HCT116 (cell line): Measurements from ENCODE around the gene TACR2. TPM values are rescaled to one million over a fixed set of nuclear protein-coding genes. Genes with fewer than 3 reads are reported as not detected.

Experiments
- ATAC-seq: fragments of 200-7000 bp; cut with Tn5 transposase; 2 replicates; pipeline ENCODE4 v1.9.1; 2020; ENCODE audit warnings: mild to moderate bottlenecking, moderate library complexity
- BruUV-seq: library from RNA; stranded (reverse); fragments of 400-500 nt; replicated peaks from 2 replicates; lab custom pipeline; 2021; lab: Mats Ljungman, UMichigan
- CTCF ChIA-PET: fragments of 300-600 bp; sonication (Branson Sonifier 250); formaldehyde crosslinking; loops from one replicate; lab custom pipeline; 2021; ENCODE audit warnings: antibody characterized with exemption; lab: Charles Lee
- POLR2A ChIA-PET: fragments of 300-600, 350-600 bp; sonication (Branson Sonifier 250); formaldehyde crosslinking; loops from one replicate; lab custom pipeline; 2021; ENCODE audit warnings: antibody characterized with exemption; lab: Charles Lee
- RAD21 ChIA-PET, 2 experiments: fragments of 300-600 bp; sonication (Branson Sonifier 250); formaldehyde crosslinking; loops; one replicate each; lab custom pipeline; 2023; ENCODE audit warnings: low total read pairs in 2 of 2; ENCODE audit not compliant: uncharacterized antibody in 2 of 2, unreplicated experiment in 2 of 2, low non-redundant PET in 1 of 2; lab: Charles Lee
- DNase-seq: peaks from one replicate; pipeline ENCODE4 v3.0.0-alpha.2; 2010; ENCODE audit warnings: low read depth, low spot score
- H2AFZ ChIP-seq: fragments of 200-600 bp; shearing (Covaris generic), sonication (generic); 2 replicates; pipeline ENCODE4 v1.6.1; 2017; ENCODE audit warnings: low read depth, mixed run types, mixed read lengths, antibody characterized with exemption, low read length; ENCODE audit not compliant: poor library complexity, severe bottlenecking
- H3K27ac ChIP-seq: 2 replicates; pipeline ENCODE4 v1.5.1; 2012; ENCODE audit warnings: low read depth, low read length
- H3K27me3 ChIP-seq: fragments of 200-600 bp; sonication (generic); 2 replicates; pipeline ENCODE4 v1.6.1; 2016; ENCODE audit warnings: mixed run types, low read length, mixed read lengths; ENCODE audit not compliant: insufficient read depth
- H3K36me3 ChIP-seq, 2 experiments: fragments of 200-500 bp in 1 of 2; fragments of 200-600 bp in 1 of 2; sonication (Bioruptor generic) in 1 of 2; sonication (generic) in 1 of 2; 2 replicates each; pipeline versions ENCODE4 v1.5.1 to v1.6.1; 2014 to 2016; ENCODE audit warnings: low read length in 2 of 2, inconsistent platforms in 1 of 2, mixed read lengths in 1 of 2, mixed run types in 1 of 2; ENCODE audit not compliant: insufficient read depth in 2 of 2, control insufficient read depth in 1 of 2
- H3K4me1 ChIP-seq, 2 experiments: fragments of 200-600 bp in 1 of 2; sonication (generic) in 1 of 2; 2 replicates each; pipeline versions ENCODE4 v1.5.1 to v1.6.1; 2012 to 2017; ENCODE audit warnings: low read length in 2 of 2, inconsistent platforms in 1 of 2, mild to moderate bottlenecking in 1 of 2, mixed read lengths in 1 of 2, mixed run types in 1 of 2, moderate library complexity in 1 of 2; ENCODE audit not compliant: insufficient read depth in 2 of 2, control insufficient read depth in 1 of 2
- H3K4me2 ChIP-seq: fragments of 200-600 bp; sonication (generic); 2 replicates; pipeline ENCODE4 v1.6.1; 2017; ENCODE audit warnings: mixed run types, low read length, mixed read lengths
- H3K4me3 ChIP-seq, 2 experiments: fragments of 200-600 bp in 1 of 2; sonication (generic) in 1 of 2; replicated peaks in 1 of 2; 2 replicates each; pipeline ENCODE4 v1.5.1; 2011 to 2016; ENCODE audit warnings: low read length in 2 of 2, control low read depth in 1 of 2, low read depth in 1 of 2, mild to moderate bottlenecking in 1 of 2, mixed read lengths in 1 of 2, mixed run types in 1 of 2
- H3K79me2 ChIP-seq: fragments of 200-600 bp; sonication (generic); 2 replicates; pipeline ENCODE4 v1.6.1; 2017; ENCODE audit warnings: mild to moderate bottlenecking, mixed run types, low read length, moderate library complexity, mixed read lengths; ENCODE audit not compliant: insufficient read depth
- H3K9ac ChIP-seq: fragments of 200-600 bp; sonication (generic); 2 replicates; pipeline ENCODE4 v1.6.1; 2016; ENCODE audit warnings: low read length, mixed read lengths
- H3K9me2 ChIP-seq: fragments of 200-600 bp; sonication (generic), shearing (Covaris generic); 2 replicates; pipeline ENCODE4 v1.6.1; 2017; ENCODE audit warnings: mixed run types, mild to moderate bottlenecking, moderate library complexity; ENCODE audit not compliant: insufficient read depth
- H3K9me3 ChIP-seq, 2 experiments: fragments of 200-500 bp in 1 of 2; fragments of 200-600 bp in 1 of 2; sonication (Bioruptor generic) in 1 of 2; sonication (generic) in 1 of 2; 2 replicates each; pipeline ENCODE4 v1.6.1; 2014 to 2017; ENCODE audit warnings: low read length in 2 of 2, mixed read lengths in 2 of 2, inconsistent platforms in 1 of 2, low read depth in 1 of 2, mild to moderate bottlenecking in 1 of 2, mixed run types in 1 of 2, moderate library complexity in 1 of 2; ENCODE audit not compliant: control insufficient read depth in 1 of 2, insufficient read depth in 1 of 2
- H4K20me1 ChIP-seq: fragments of 200-600 bp; sonication (generic), shearing (Covaris generic); 2 replicates; pipeline ENCODE4 v1.6.1; 2017; ENCODE audit warnings: mixed run types, mild to moderate bottlenecking, moderate library complexity; ENCODE audit not compliant: insufficient read depth
- CBX3 ChIP-seq: IDR thresholded peaks from 2 replicates; pipeline ENCODE4 v1.6.1; 2012; ENCODE audit warnings: low read depth
- CEBPB ChIP-seq: IDR thresholded peaks from 2 replicates; pipeline ENCODE4 v1.6.1; 2012; ENCODE audit warnings: low read depth
- CTCF ChIP-seq, 3 experiments: fragments of 200-600 bp in 1 of 3; sonication (generic) in 1 of 3; IDR thresholded peaks in 2 of 3; conservative IDR thresholded peaks in 1 of 3; 2 replicates each; pipeline ENCODE4 v1.5.1; 2012 to 2017; ENCODE audit warnings: low read depth in 2 of 3, low read length in 2 of 3, antibody characterized with exemption in 1 of 3, borderline replicate concordance in 1 of 3, control low read depth in 1 of 3, mild to moderate bottlenecking in 1 of 3, mixed read lengths in 1 of 3, mixed run types in 1 of 3, moderate library complexity in 1 of 3; ENCODE audit not compliant: insufficient read depth in 1 of 3
- EGR1 ChIP-seq: IDR thresholded peaks from 2 replicates; pipeline ENCODE4 v1.6.1; 2012; ENCODE audit warnings: low read depth
- ELF1 ChIP-seq: IDR thresholded peaks from 2 replicates; pipeline ENCODE4 v1.6.1; 2012; ENCODE audit warnings: low read depth, borderline replicate concordance
- EZH2 ChIP-seq: fragments of 200-600 bp; sonication (generic); IDR thresholded peaks from 2 replicates; pipeline ENCODE4 v1.6.1; 2017; ENCODE audit warnings: antibody characterized with exemption, mixed run types
- FOSL1 ChIP-seq: IDR thresholded peaks from 2 replicates; pipeline ENCODE4 v1.6.1; 2012; ENCODE audit warnings: low read depth
- JUND ChIP-seq: IDR thresholded peaks from 2 replicates; pipeline ENCODE4 v1.6.1; 2012
- POLR2A ChIP-seq: IDR thresholded peaks from 2 replicates; pipeline ENCODE4 v1.7.0; 2011; ENCODE audit warnings: borderline replicate concordance; ENCODE audit not compliant: insufficient read depth, insufficient read length; ENCODE audit errors: extremely low read depth
- POLR2AphosphoS5 ChIP-seq: IDR thresholded peaks from 2 replicates; pipeline ENCODE4 v1.6.1; 2011; ENCODE audit warnings: mild to moderate bottlenecking, low read depth, low read length, moderate library complexity
- RAD21 ChIP-seq: IDR thresholded peaks from 2 replicates; pipeline ENCODE4 v1.6.1; 2012; ENCODE audit warnings: low read depth, mild to moderate bottlenecking
- REST ChIP-seq: IDR thresholded peaks from 2 replicates; pipeline ENCODE4 v1.6.1; 2012; ENCODE audit warnings: low read depth
- SP1 ChIP-seq: IDR thresholded peaks from 2 replicates; pipeline ENCODE4 v1.6.1; 2012; ENCODE audit warnings: low read depth
- SRF ChIP-seq: IDR thresholded peaks from 2 replicates; pipeline ENCODE4 v1.6.1; 2012; ENCODE audit warnings: low read depth
- YY1 ChIP-seq: IDR thresholded peaks from 2 replicates; pipeline ENCODE4 v1.6.1; 2011; ENCODE audit warnings: low read length, low read depth, moderate library complexity, mild to moderate bottlenecking; ENCODE audit not compliant: insufficient replicate concordance; ENCODE audit errors: extremely low read depth
- ZFX ChIP-seq: fragments of 450-650 bp; IDR thresholded peaks from 2 replicates; pipeline ENCODE4 v1.6.1; 2017
- intact Hi-C: fragments of 100-400 bp; cut with micrococcal nuclease; formaldehyde crosslinking; loops from 2 replicates; pipeline ENCODE4 v1.10.0; 2022
- total RNA-seq: library from RNA; stranded (reverse); gene quantifications from one replicate; pipeline ENCODE4 v1.2.1, GENCODE V29; 2021; ENCODE audit not compliant: unreplicated experiment
- TF ChIP-seq, protein P1 (sequence below): IDR thresholded peaks from 2 replicates; pipeline ENCODE4 v1.6.1; 2012

Gene TACR2
- total RNA-seq, 1 experiment from 2014 or later = not detected

GRCh38 chr10:69435966-69436520, 19.3 kb upstream of the TACR2 start:
- H3K9me2 ChIP-seq = no peaks in the 10 kb centered on the region
- no peaks in the 10 kb centered on the region for H3K27me3 ChIP-seq
- H3K9ac ChIP-seq = no peak overlapping the region
- ChIA-PET POLR2A (no interaction called here), CTCF (no interaction called here), RAD21 (no interaction called here)
- no peak overlapping the region for H2AFZ ChIP-seq
- DNase-seq = no peak
- no peaks in the 10 kb centered on the region for H3K79me2 ChIP-seq
- no peak for TF ChIP-seq CEBPB
- no peak for TF ChIP-seq JUND
- TF ChIP-seq EGR1 = no peak
- TF ChIP-seq POLR2AphosphoS5 = no peak
- TF ChIP-seq CTCF (IDR thresholded peaks at IDR 0.05 in 2 of 3, conservative IDR thresholded peaks at IDR 0.05 in 1 of 3; ENCODE audit: borderline replicate concordance in 1 of 3, insufficient read depth in 1 of 3, low read depth in 2 of 3, low read length in 2 of 3) = no peak
- no peak for TF ChIP-seq RAD21
- no peak for TF ChIP-seq ZFX
- no peak for TF ChIP-seq EZH2
- TF ChIP-seq, protein P1, sequence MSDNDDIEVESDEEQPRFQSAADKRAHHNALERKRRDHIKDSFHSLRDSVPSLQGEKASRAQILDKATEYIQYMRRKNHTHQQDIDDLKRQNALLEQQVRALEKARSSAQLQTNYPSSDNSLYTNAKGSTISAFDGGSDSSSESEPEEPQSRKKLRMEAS = no peak
- no peak for TF ChIP-seq SP1
- no peak for TF ChIP-seq YY1
- TF ChIP-seq FOSL1 = no peak
- TF ChIP-seq ELF1 = no peak
- no peak for TF ChIP-seq SRF
- no peak for TF ChIP-seq CBX3
- TF ChIP-seq POLR2A = no peak
- no peak for TF ChIP-seq REST
- intact Hi-C loops = no loop called here
- H3K9me3 ChIP-seq = no peaks in the 10 kb centered on the region
- H3K4me2 ChIP-seq = no peak overlapping the region
- peaks cover 23 to 28% of the 10 kb centered on the region in 2 experiments for H3K4me1 ChIP-seq
- no peaks in the 10 kb centered on the region for H3K36me3 ChIP-seq
- H4K20me1 ChIP-seq = no peaks in the 10 kb centered on the region
- no peak overlapping the region for H3K4me3 ChIP-seq
- ATAC-seq = no peak
- H3K27ac ChIP-seq = no peak overlapping the region
- no TSS peak for BruUV-seq
